T follicular helper cell (primary cell): Measurements from ENCODE around the gene UIMC1.

Experiments used
- DNase-seq: peaks from one replicate; pipeline ENCODE4 v3.0.0-alpha.2; 2020; ENCODE audit warnings: low read depth

UIMC1 gene

DNA sequence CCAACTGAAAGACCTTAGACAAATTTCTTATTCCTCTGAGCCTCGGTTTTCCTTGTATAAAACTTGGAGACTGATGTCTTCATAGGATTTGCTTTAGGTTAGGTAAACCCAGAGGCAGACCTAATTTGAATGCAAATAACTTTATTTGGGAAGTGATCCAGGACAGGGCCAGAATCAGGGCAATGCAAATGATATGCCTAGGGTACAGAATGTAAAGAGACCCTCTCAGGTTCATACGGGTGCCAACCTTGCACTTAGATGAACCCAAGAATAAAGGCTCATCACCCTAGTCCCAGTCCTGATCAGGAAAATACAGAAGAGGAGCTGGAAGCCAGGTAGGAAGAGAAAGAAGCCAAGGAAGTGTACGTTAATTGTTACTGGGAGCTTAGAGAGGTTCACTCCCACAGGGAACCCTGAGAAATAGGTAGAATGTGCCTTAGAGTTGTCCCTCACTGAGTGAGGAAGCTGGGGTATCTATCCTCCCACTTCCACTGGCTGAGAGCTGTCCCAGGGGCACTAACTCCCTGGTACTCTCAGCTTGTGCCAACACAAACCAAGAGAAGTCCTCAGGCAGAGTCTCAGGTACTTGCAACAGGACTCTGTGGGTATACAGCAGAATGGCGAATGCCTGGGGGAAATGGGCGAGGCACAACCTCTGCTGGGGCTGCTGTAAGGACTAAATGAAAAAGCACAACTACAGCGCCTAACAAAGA is 104.3 kb downstream of the UIMC1 start:
- no peak for DNase-seq

DNA sequence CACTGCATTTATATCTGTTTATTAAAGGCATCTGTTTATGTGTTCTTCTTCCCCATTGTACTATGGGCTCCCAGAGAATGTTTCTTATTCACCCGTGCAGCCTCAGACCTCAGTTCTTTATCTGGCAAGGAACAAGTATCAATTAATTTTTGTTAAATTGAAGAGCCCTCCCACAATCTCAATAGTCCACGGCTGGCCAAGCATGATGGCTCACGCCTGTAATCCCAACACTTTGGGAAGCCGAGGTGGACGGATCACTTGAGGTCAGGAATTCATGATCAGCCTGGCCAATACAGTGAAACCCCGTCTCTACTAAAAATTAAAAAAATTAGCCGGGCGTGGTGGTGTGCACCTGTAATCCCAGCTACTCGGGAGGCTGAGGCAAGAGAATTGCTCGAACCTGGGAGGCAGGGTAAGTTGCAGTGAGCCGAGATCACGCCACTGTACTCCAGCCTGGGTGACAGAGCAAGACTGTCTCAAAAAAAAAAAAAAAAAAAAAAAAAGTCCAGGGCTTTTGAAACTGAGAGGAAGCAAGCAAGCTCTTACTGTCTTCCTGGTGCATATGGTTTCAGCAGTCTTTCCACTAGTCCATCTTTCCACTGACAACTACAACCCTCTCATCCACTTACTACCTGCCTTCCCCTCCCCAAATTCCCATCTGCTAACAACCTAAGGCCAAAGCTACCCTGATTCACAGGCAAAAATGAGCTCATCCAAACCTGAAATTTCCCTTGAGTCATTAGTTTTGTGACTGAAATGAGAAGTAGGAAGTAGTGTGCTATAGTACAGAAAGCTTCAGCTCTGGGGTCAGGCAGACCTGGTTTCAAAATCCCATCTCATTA is 105.1 kb downstream of the UIMC1 start:
- no peak for DNase-seq

DNA sequence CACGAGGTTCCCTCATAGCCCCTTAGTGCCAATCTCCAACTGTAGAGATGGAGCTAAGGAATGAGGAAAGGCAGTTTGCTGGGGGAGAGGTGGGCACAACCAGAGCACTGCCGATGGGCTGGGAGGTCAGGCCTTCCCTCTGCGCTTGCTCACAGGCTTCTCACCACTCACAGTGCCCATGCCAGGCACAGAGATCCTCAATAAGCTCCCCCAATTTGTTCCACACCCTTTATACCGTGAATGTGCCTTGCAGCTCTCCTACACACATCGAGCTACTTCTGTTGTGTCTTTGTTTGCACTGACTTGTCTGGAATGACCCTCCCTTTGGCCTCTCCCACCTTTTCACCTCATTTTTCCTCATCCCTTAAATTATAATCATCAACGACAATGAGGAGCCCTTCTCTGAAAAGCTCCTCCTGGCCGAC is 105.8 kb downstream of the UIMC1 start:
- DNase-seq: no peak

DNA sequence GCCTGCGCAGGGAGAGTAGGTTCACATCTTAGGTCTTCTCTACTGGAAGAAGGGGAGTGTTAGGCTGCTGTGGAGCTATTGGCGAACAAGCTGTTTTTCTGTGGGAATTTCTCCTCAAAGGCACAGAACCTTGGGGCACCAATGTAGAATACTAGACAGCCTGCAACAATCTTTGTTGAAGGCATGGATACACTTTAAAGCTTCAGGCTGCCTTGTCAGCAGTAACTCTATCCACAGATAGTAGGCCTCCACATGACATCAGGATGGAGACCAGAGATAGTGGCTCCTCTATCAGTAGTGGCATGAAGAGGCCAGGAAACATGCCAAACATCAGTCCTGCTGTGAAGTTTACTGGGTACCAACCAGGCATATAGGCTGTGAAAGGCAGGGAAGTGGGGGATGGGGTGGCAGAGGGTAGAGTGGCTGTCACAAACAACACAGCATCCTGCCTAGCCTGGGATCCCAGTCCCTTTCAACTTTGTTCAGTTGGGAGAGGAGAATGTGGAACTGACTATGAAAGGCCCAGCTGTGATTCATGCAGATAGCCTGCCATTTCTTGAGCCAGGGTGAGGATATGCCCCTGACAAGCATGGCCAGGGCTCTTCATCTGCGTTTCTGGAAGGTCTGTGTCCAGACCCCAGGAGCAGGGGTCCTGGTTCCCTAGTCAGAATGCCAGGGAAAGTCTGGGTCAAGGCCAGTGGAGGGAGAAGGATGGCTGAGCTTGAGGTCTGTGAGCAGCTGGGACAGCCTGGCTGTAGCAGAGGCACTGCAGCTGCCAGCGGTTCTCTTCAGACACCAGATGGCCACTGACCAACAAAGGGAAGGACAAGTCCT is 106.4 kb downstream of the UIMC1 start:
- DNase-seq: no peak

DNA sequence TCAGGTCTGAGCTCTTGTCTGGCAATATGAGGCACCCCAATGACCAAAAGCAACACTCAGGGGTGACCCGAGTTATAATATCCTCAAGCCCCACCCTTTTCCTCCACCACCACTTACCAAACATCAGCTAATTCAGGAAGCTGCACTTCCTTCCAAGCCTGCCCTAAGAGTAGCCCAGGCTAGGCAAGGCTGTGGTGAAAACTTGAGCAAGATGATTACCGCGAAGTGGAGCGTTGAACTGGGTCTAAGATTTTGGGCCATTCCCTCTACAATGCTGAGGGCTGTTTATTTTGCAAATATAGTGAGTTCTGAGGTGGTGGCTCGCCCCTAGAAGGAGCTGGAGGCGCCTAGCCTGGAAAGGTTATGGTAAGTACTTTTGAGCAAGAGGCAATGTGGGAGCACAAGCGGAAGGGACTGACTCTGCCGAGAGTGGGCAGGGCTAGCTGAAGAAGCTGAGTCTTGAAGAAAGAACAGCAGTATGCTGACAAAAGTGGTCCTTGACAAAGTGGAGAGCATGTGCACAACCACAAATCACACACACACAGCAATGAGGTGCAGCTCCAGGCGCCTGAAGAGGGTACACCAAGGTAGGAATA is 107.2 kb downstream of the UIMC1 start, which contains the start of gene HK3:
HK3 (minus strand) TSS at position 51 of the 596 bp plus-strand sequence. CDS start 3,187 bp downstream, outside the sequence.
- DNase-seq: no peak

DNA sequence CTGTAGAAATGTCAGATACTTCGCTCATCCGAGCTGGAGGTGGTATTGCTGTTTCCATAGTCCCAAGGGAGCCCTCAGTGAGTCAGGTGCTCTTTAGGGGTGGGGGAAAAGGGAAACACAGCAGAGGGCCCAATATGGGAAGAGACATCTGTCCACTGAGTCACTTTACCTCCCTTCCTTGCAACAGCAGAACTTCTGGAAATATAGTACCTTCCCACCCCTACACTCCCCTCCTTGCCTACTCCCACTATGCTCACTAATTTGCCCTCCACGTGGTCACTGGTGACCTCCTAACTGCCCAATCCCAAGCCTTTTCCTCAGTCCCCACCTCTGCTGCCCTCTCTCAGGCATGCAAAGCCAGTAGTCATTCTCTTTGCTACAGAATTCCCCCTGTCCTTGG is 109.3 kb downstream of the UIMC1 start:
- no peak for DNase-seq

DNA sequence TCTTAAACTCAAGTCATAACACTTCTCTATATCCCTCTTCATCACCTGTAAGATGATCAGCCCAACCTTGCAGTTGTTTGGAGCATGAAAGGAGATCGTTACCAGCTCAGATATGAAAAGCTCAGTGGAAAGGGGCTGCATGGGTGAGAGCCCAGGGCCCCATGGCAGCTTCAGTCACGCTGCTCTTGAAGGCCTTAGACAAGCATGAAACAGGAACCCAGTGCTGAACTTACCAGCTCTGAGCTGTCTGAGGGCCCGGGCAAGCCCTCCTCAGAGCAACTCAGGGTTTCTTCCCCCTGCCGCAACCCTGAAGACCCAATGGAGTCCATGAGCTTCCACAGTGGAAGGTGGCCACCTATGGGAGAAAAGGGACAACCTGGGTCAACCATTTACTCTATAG is 110.7 kb downstream of the UIMC1 start:
- no peak for DNase-seq

DNA sequence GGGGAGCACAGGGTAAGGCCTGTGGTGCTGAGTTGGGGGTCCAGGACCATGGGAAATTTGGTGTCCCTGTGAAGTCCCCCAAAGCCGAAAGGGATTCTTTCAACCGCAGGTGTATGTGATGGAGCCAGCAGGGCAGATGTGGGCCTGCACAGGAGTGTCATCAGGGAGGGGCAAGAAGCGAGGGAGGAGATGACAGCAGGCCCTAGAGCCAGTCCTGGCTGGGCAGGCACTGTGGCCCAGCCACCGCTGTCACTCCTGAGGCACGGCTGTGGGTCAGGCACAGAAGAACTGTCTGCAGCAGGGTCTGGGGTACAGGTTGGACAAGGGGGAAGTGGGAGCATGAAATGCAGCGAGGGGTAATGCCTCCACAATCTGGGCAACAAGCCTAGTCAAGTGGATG is 112.3 kb downstream of the UIMC1 start:
- DNase-seq: no peak

DNA sequence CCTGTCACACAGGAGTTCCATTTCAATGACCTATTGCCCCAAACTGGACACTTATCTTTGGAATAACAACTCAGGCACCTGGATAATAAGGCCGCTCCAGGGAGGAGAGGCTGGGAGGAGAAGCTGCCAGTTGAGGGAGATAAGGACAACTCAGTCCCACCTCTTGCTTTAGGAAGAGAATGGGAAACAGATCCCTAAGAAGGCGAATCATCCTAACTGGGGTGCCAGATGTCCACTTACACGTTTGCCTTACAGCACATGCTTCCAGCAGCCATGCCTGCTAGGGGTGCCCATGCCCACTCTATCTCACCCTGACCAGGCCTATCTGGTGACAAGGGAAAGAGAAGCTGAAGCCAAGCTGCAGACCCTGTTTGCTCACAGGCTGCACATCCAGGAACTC is 113.9 kb downstream of the UIMC1 start:
- DNase-seq: no peak

DNA sequence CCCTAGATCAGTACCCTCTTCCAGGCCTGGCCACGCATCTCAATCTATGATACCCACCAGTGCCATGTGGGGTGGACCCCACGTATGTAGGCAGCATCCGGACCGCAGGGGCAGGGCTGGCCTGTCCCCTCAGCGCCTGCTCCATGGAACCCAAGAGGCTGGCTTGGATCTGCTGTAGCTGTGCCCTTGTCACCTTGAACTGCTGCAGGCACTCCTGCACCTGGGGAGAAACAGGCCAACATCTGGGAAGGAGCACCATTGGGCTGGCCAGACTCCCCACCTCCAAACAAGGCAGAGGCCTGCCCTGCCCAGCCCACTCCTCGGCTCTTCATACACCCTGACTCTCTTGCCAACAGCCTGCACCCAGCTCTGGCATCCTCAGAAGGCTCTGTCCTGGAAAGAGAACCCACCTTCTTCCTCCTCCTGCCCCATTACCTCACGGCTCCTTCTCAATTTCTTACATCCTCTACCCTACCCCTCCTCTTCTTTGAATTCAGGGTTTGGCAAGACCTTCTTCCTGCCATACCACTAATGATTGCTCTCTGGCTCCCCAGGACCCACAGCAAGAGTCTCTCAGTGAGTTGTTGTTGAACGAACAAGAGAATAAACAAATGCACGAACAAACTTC is 115.1 kb downstream of the UIMC1 start:
- no peak for DNase-seq

DNA sequence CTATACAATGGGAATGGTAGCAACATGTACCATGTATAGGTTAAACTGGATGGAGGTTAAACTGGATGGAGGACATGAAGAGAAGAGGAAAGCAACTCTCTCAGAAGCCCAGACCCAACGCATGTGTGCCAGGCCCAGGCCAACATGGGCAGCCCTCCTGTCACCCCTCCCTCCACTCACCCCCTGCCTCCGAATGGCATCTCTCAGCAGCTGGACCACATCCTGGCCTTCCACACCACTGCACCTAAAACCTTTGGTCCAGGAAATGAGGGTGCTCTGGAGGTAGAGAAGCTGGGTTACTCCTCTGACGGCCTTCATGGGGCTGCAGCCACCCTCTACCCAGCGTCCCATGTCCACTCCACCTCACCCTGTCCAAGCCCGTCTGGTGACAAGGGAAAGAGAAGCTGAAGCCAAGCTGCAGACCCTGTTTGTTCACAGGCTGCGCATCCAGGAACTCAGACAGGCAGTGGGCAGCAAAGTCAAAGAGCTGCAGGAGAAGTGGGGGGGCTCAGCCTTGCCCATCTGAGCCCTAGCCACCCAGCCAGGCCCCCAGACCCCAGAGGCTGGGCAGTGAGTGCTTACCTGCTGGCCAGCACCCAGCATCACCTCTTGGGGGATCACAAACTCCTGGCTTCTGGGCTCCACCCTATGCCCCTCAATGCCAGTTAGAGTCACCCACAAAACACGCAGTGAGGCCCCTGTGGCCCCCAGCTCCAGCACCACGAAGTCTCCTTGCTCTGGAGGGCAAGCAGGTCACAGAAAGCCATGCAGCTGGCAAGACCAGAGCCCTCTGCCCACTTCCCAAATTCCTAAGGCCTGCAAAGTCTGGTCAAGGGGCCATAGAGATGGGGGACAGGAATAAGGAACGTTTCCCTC is 115.9 kb downstream of the UIMC1 start:
- DNase-seq: no peak

DNA sequence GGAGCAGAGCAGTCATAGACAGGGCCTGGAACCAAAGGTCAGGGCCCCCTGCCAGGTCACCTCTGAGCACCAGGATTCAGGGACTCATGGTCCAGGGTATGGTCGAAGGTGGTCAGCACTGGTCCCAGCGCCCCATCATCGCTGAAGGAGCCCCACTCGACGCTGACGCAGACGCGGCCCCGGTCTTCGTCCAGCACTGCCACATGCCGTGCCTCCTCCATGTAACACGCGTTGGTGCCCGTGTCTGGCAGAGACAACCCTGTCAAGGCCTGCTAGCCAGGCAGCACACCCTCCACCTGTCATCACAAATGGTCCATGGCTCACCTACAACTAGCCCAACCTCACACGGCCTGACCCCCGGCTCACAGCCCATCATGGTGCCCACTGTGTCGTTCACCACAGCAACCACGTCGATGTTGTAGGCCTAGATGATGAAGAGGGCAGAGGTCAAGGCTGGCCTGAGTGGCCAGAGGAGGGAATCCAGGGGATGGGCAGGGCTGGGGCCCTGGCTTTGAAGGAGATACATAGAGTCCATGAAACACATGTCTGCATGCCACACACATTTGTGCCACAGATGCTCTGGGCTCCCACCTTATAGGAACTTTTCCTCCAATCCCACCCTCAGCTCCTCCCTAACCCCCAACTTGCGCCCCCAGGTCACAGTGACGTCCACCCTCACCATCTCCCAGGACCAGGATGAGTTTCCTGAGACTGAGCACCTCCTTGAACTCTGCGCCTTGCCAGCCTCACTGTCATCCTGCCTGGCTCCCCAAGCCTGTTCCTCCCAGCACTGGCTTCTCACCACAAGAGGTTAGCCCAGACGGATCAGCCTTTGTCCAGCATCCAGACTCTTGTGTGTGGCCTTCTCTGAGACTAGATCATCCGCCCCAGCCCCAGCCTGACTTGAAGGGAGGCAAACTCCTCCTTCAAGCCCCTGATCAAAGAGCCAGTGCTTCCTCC is 117.0 kb downstream of the UIMC1 start:
- no peak for DNase-seq

DNA sequence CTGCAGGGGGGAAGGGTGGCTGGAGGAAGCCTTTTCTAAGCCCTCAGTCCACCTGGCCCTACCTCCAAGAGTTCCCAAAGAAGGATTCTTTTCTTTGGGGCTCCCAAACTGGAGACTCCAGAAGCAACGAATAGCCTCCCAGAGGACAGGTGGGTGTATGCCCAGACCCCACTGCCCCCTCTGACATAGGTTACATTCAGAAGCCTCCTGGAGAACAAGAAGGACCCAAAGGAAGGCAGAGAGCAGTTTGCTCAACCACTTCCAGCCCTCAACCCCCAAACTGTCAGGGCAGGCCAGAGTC is 117.8 kb downstream of the UIMC1 start:
- no peak for DNase-seq

DNA sequence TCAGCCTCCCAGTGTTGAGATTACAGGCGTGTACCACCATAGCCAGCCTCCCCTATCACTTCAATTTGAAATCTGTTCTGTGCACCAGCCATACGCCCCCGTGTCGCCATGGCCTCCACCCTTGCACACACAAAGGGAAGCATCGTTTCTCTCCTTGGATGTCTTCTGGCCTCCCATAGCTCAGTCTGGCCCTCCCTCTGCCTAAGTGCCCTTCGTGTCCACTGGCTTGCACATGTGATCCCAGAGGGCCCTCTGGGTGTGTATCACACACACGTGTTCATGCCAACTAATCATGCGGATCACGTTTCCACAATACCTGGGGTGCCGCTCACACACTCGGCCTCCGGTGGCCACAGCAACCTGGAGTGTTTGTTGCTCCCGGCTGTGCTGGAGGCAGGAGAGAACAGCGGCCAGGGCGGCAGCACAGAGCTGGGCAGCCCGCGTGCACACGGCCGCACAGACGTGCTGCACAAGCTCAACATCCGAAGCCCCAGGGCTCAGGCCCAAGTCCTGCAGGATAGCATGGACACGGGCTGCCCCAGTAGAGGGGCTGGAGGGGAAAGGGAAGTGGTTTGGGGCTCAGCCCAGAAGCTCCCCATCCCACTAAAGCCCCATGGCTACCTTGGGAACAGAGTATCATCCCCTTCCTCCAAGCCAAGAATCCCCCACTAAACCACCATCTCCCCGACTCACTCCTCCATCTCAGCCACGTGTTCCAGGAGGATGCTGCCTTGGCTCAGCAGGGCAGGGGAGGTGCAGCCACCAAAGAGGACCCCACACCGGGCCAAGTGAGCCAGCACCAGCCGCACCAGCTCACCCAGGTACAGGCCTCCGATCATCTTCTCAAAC is 118.3 kb downstream of the UIMC1 start:
- no peak for DNase-seq

DNA sequence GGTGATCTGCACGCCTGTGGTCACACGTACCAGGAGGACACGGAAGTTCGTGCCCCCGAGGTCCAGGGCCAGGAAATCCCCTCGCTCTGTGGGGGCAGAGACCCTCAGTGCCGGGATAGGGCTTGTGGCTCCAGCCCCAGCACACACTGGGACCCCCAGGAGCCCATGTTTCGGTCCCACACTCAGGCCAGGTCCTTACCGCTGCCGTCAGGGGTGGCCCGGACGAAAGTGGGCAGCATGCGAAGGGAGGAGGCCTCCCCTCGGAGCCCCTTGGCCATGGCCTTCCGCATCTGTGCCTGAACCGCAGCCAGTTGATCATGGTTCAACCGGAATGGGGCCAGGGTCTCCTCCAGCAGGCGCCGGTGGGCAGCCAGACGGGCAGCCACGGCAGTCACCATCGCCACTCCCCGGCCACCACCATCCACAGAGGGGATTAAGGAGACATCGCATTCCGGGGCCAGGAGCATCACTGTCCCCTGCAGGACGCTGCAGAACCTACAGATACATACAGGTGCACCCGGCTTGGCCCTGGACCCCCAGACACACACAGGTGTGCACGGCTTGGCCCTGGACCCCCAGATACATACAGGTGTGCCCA is 119.2 kb downstream of the UIMC1 start:
- DNase-seq: no peak

DNA sequence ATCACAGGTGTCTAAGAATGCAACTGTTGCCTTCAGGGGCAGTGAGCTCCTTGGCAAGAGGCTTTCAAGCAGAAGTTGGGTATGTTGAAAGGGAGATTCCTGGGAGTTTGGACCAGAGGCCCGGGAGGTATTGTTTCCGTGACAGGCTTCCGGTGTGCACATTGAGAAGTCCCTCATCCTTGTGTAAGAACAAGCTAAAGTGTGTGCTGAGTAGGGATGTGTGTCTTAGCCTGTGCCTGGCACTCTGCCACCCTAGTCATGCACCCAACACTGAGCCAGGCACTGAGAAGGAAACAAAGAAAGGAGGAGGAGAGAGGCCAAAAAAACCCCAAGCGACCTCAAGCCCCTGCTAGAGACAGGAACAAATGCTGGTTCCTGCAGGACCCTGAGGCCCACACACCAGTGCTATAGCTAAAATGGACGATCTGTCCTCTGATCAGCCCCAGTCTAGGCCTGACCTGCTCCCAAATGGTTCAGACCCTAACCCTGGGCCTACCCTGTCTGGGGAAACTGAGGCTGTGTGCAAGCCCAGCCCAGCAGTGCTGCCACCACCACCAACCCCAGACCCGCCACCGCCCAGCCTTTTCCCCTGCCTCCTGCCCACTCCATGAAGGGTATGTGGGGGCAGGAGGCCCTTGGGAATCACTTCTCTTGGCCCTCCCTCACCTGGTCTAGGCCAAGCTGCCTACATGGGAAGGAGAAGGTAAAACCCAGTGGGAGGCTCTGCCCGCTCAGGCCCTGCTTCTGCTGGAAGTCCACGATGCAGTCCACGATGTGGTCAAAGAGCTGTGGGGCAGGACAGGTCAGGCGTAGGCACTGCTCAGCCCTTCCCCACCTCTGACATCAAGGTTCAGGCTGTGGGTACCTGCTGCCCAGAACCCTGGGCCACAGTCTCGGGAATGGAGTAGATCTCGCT is 120.0 kb downstream of the UIMC1 start:
- DNase-seq: no peak

DNA sequence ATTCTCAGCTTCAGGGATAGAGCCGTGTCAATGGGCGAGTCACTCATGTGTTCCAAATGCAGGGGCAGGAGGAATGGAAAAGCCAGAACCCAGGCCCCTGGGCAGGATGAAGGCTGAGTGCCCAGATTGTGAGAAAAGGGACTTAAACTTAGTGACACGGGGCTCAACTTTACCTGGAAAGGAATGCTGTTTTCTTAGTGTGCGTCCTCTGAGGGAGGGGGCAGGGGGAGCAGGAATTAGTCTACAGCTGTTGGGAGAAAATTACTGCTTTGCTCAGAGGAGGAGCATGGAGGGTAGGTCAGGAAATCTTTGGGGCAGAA is 122.0 kb downstream of the UIMC1 start:
- DNase-seq: no peak
